Central memory CD8-positive, alpha-beta T cell (primary cell): ENCODE results near the gene FNDC3B.

ENCODE experiments used
- ATAC-seq: fragments of 150-1000 bp; cut with Tn5 transposase; replicated peaks from 2 replicates; pipeline ENCODE4 v1.10.0; 2022; ENCODE audit warnings: mild to moderate bottlenecking, moderate FRiP score, moderate number of reproducible peaks; ENCODE audit not compliant: poor library complexity, severe bottlenecking; ENCODE audit errors: extremely low read depth
- DNase-seq, 2 donors: peaks; one replicate each; pipeline ENCODE4 v3.0.0; 2021; ENCODE audit warnings: low spot score in 2 of 2
- H3K27ac Mint-ChIP-seq: one replicate; pipeline ENCODE4 v1.8.0; 2022; ENCODE audit warnings: low read depth, mild to moderate bottlenecking, moderate library complexity, mixed read lengths
- H3K27me3 Mint-ChIP-seq: one replicate; pipeline ENCODE4 v1.8.0; 2022; ENCODE audit warnings: mixed read lengths
- H3K36me3 Mint-ChIP-seq: one replicate; pipeline ENCODE4 v1.8.0; 2022; ENCODE audit warnings: mild to moderate bottlenecking, moderate library complexity, mixed read lengths; ENCODE audit not compliant: insufficient read depth
- H3K4me1 Mint-ChIP-seq: one replicate; pipeline ENCODE4 v1.8.0; 2022; ENCODE audit warnings: mixed read lengths
- H3K4me3 Mint-ChIP-seq: one replicate; pipeline ENCODE4 v1.8.0; 2022; ENCODE audit warnings: mild to moderate bottlenecking, moderate library complexity, mixed read lengths
- H3K9me3 Mint-ChIP-seq: one replicate; pipeline ENCODE4 v1.8.0; 2022; ENCODE audit warnings: mixed read lengths

The FNDC3B gene

GRCh38 chr3:172333042-172333377 is 293.6 kb downstream of the FNDC3B start:
- Mint-ChIP-seq H3K4me3 (no peak overlapping the region), H3K27me3 (no peaks in the 10 kb centered on the region), H3K36me3 (peaks cover 19% of the 10 kb centered on the region), H3K4me1 (no peaks in the 10 kb centered on the region), H3K9me3 (no peaks in the 10 kb centered on the region), H3K27ac (no peak overlapping the region)
- no peak for ATAC-seq
- no peak for DNase-seq

GRCh38 chr3:172333692-172334457 is 294.5 kb downstream of the FNDC3B start:
- peaks cover 19% of the 10 kb centered on the region for H3K36me3 Mint-ChIP-seq
- no peaks in the 10 kb centered on the region for H3K4me1 Mint-ChIP-seq
- DNase-seq (no peak), ATAC-seq (no peak)
- H3K9me3 Mint-ChIP-seq, result no peaks in the 10 kb centered on the region
- no peak overlapping the region for H3K27ac Mint-ChIP-seq
- no peak overlapping the region for H3K4me3 Mint-ChIP-seq
- no peaks in the 10 kb centered on the region for H3K27me3 Mint-ChIP-seq

GRCh38 chr3:172334671-172335207 is 295.4 kb downstream of the FNDC3B start:
- Mint-ChIP-seq H3K27me3 (no peaks in the 10 kb centered on the region), H3K36me3 (peaks cover 17% of the 10 kb centered on the region), H3K4me1 (no peaks in the 10 kb centered on the region), H3K27ac (no peak overlapping the region), H3K4me3 (no peak overlapping the region), H3K9me3 (no peaks in the 10 kb centered on the region)
- DNase-seq (no peak), ATAC-seq (no peak)

GRCh38 chr3:172339892-172340291 is 300.5 kb downstream of the FNDC3B start:
- ATAC-seq (no peak), DNase-seq (no peak)
- no peaks in the 10 kb centered on the region for H3K4me1 Mint-ChIP-seq
- H3K4me3 Mint-ChIP-seq, result no peak overlapping the region
- H3K9me3 Mint-ChIP-seq, result no peaks in the 10 kb centered on the region
- no peaks in the 10 kb centered on the region for H3K27me3 Mint-ChIP-seq
- H3K36me3 Mint-ChIP-seq, result peaks cover 27% of the 10 kb centered on the region
- no peak overlapping the region for H3K27ac Mint-ChIP-seq

- Mint-ChIP-seq H3K36me3 (peaks cover 28% of the 10 kb centered on the region), H3K4me1 (no peaks in the 10 kb centered on the region), H3K9me3 (no peaks in the 10 kb centered on the region), H3K27ac (no peak overlapping the region), H3K4me3 (no peak overlapping the region), H3K27me3 (no peaks in the 10 kb centered on the region)
- no peak for DNase-seq
- ATAC-seq, result no peak
Measured at GRCh38 chr3:172340583-172340982, 301.2 kb downstream of the FNDC3B start.

GRCh38 chr3:172341482-172342059 is 302.2 kb downstream of the FNDC3B start:
- ATAC-seq, result peak; percentile 54
- Mint-ChIP-seq H3K4me3 (no peak overlapping the region), H3K27ac (no peak overlapping the region)

GRCh38 chr3:172342097-172342659 is 302.8 kb downstream of the FNDC3B start:
- ATAC-seq, result no peak
- DNase-seq, result no peak
- no peak overlapping the region for H3K27ac Mint-ChIP-seq
- H3K36me3 Mint-ChIP-seq, result peaks cover 32% of the 10 kb centered on the region
- H3K9me3 Mint-ChIP-seq, result no peaks in the 10 kb centered on the region
- no peak overlapping the region for H3K4me3 Mint-ChIP-seq
- no peaks in the 10 kb centered on the region for H3K27me3 Mint-ChIP-seq
- H3K4me1 Mint-ChIP-seq, result no peaks in the 10 kb centered on the region

More at GRCh38 chr3:172341482-172342059, 302.2 kb downstream of the FNDC3B start:
- H3K4me1 Mint-ChIP-seq, result no peaks in the 10 kb centered on the region
- no peaks in the 10 kb centered on the region for H3K9me3 Mint-ChIP-seq
- peaks cover 32% of the 10 kb centered on the region for H3K36me3 Mint-ChIP-seq
- no peak for DNase-seq
- no peaks in the 10 kb centered on the region for H3K27me3 Mint-ChIP-seq

- H3K36me3 Mint-ChIP-seq, result peaks cover 28% of the 10 kb centered on the region
Measured at GRCh38 chr3:172343117-172343516, 303.7 kb downstream of the FNDC3B start.

GRCh38 chr3:172343979-172344378 is 304.6 kb downstream of the FNDC3B start:
- Mint-ChIP-seq H3K4me3 (no peak overlapping the region), H3K9me3 (no peaks in the 10 kb centered on the region), H3K27ac (no peak overlapping the region), H3K4me1 (no peaks in the 10 kb centered on the region), H3K36me3 (peaks cover 26% of the 10 kb centered on the region), H3K27me3 (no peaks in the 10 kb centered on the region)
- ATAC-seq (no peak), DNase-seq (no peak)

More at GRCh38 chr3:172343117-172343516, 303.7 kb downstream of the FNDC3B start:
- H3K27me3 Mint-ChIP-seq, result no peaks in the 10 kb centered on the region
- ATAC-seq, result no peak
- no peaks in the 10 kb centered on the region for H3K9me3 Mint-ChIP-seq
- DNase-seq, result no peak
- no peaks in the 10 kb centered on the region for H3K4me1 Mint-ChIP-seq
- H3K27ac Mint-ChIP-seq, result no peak overlapping the region
- H3K4me3 Mint-ChIP-seq, result no peak overlapping the region

GRCh38 chr3:172346161-172346560 is 306.8 kb downstream of the FNDC3B start:
- Mint-ChIP-seq H3K4me1 (no peaks in the 10 kb centered on the region), H3K27ac (no peak overlapping the region), H3K9me3 (no peaks in the 10 kb centered on the region), H3K27me3 (no peaks in the 10 kb centered on the region), H3K4me3 (no peak overlapping the region), H3K36me3 (peaks cover 24% of the 10 kb centered on the region)
- ATAC-seq (no peak), DNase-seq (no peak)

- H3K36me3 Mint-ChIP-seq, result peaks cover 28% of the 10 kb centered on the region
- no peaks in the 10 kb centered on the region for H3K4me1 Mint-ChIP-seq
- H3K4me3 Mint-ChIP-seq, result no peak overlapping the region
- no peak for DNase-seq
- no peak for ATAC-seq
- H3K9me3 Mint-ChIP-seq, result no peaks in the 10 kb centered on the region
- H3K27ac Mint-ChIP-seq, result no peak overlapping the region
- no peaks in the 10 kb centered on the region for H3K27me3 Mint-ChIP-seq
Measured at GRCh38 chr3:172347895-172348679, 308.7 kb downstream of the FNDC3B start.

- no peak for ATAC-seq
- Mint-ChIP-seq H3K27me3 (no peaks in the 10 kb centered on the region), H3K36me3 (peaks cover 12% of the 10 kb centered on the region), H3K27ac (no peak overlapping the region), H3K4me1 (no peaks in the 10 kb centered on the region), H3K4me3 (no peak overlapping the region), H3K9me3 (no peaks in the 10 kb centered on the region)
- no peak for DNase-seq
Measured at GRCh38 chr3:172351895-172352466, 312.6 kb downstream of the FNDC3B start.
